CD4-positive, alpha-beta T cell treated with Interleukin-6 for 4 hours (primary cell): Measurements from ENCODE around the gene GTF2F2.
A peak's percentile ranks its signal among the peaks of the same experiment; 100 is the strongest.

ENCODE experiments used
- DNase-seq: peaks from one replicate; pipeline ENCODE4 v3.0.0-alpha.2; 2020; ENCODE audit warnings: mixed read lengths

Gene GTF2F2

GRCh38 chr13:45305079-45305478 is 184.8 kb downstream of the GTF2F2 start:
- no peak for DNase-seq

GRCh38 chr13:45306966-45307365 is 186.7 kb downstream of the GTF2F2 start:
- DNase-seq, result no peak

GRCh38 chr13:45310341-45311131 is 190.2 kb downstream of the GTF2F2 start:
- DNase-seq, result no peak

- no peak for DNase-seq
Measured at GRCh38 chr13:45314822-45315221, 194.5 kb downstream of the GTF2F2 start.

GRCh38 chr13:45315520-45316167 is 195.3 kb downstream of the GTF2F2 start:
- no peak for DNase-seq

- DNase-seq, result no peak
Measured at GRCh38 chr13:45316338-45316737, 196.0 kb downstream of the GTF2F2 start.

GRCh38 chr13:45316996-45317395 is 196.7 kb downstream of the GTF2F2 start:
- no peak for DNase-seq

- no peak for DNase-seq
Measured at GRCh38 chr13:45320876-45321629, 200.7 kb downstream of the GTF2F2 start.

- DNase-seq, result no peak
Measured at GRCh38 chr13:45325806-45326205, 205.5 kb downstream of the GTF2F2 start.

GRCh38 chr13:45327253-45327955 is 207.1 kb downstream of the GTF2F2 start:
- peak; percentile 42 for DNase-seq

GRCh38 chr13:45328661-45329111 is 208.4 kb downstream of the GTF2F2 start:
- no peak for DNase-seq

- no peak for DNase-seq
Measured at GRCh38 chr13:45331123-45331619, 210.9 kb downstream of the GTF2F2 start.

GRCh38 chr13:45331692-45332035 is 211.4 kb downstream of the GTF2F2 start:
- DNase-seq, result no peak

- DNase-seq, result no peak
Measured at GRCh38 chr13:45332036-45332830, 211.9 kb downstream of the GTF2F2 start.

GRCh38 chr13:45332831-45333219 is 212.5 kb downstream of the GTF2F2 start:
- DNase-seq, result no peak

GRCh38 chr13:45333251-45333976 is 213.1 kb downstream of the GTF2F2 start:
- DNase-seq, result no peak
